IPS-20b (cell line): Measurements from ENCODE around the gene CCDC85C.

Experiments used
- H3K27ac ChIP-seq: one replicate; pipeline ENCODE4 v1.5.1; 2013; ENCODE audit warnings: low read length
- H3K27me3 ChIP-seq: 2 replicates; pipeline ENCODE4 v1.6.1; 2013; ENCODE audit warnings: mild to moderate bottlenecking, low read length, inconsistent platforms; ENCODE audit not compliant: insufficient read depth
- H3K36me3 ChIP-seq: 2 replicates; pipeline ENCODE4 v1.6.1; 2013; ENCODE audit warnings: low read depth, mild to moderate bottlenecking, inconsistent platforms, low read length, moderate library complexity; ENCODE audit not compliant: insufficient read depth
- H3K4me1 ChIP-seq: 2 replicates; pipeline ENCODE4 v1.6.1; 2013; ENCODE audit warnings: mild to moderate bottlenecking, control low read depth, inconsistent platforms, low read length, moderate library complexity; ENCODE audit not compliant: insufficient read depth
- H3K4me3 ChIP-seq: 2 replicates; pipeline ENCODE4 v1.5.1; 2013; ENCODE audit warnings: mild to moderate bottlenecking, low read length, inconsistent platforms
- H3K9ac ChIP-seq: 2 replicates; pipeline ENCODE4 v1.6.1; 2013; ENCODE audit warnings: low read depth, mild to moderate bottlenecking, inconsistent platforms, low read length, moderate library complexity
- H3K9me3 ChIP-seq: 2 replicates; pipeline ENCODE4 v1.6.1; 2013; ENCODE audit warnings: mild to moderate bottlenecking, low read depth, low read length, inconsistent platforms; ENCODE audit not compliant: insufficient read depth

Gene CCDC85C

GRCh38 chr14:99627510-99628381 lies 23.7 kb upstream of the CCDC85C start:
- no peaks in the 10 kb centered on the region for H3K9me3 ChIP-seq
- no peak overlapping the region for H3K27ac ChIP-seq
- peaks cover 4% of the 10 kb centered on the region; the same call in 1 of the 2 replicates for H3K4me1 ChIP-seq
- H3K9ac ChIP-seq, result no peak overlapping the region
- no peak overlapping the region for H3K4me3 ChIP-seq
- no peaks in the 10 kb centered on the region for H3K36me3 ChIP-seq
- H3K27me3 ChIP-seq, result no peaks in the 10 kb centered on the region

GRCh38 chr14:99627100-99627499 lies 23.1 kb upstream of the CCDC85C start:
- Histone ChIP-seq H3K27me3 (no peaks in the 10 kb centered on the region), H3K27ac (no peak overlapping the region), H3K9ac (no peak overlapping the region), H3K4me3 (no peak overlapping the region), H3K9me3 (no peaks in the 10 kb centered on the region), H3K36me3 (no peaks in the 10 kb centered on the region), H3K4me1 (peaks cover 4% of the 10 kb centered on the region; the same call in 1 of the 2 replicates)

GRCh38 chr14:99626041-99626648 lies 22.1 kb upstream of the CCDC85C start:
- no peak overlapping the region for H3K27ac ChIP-seq
- no peaks in the 10 kb centered on the region for H3K9me3 ChIP-seq
- no peaks in the 10 kb centered on the region for H3K27me3 ChIP-seq
- H3K4me3 ChIP-seq, result no peak overlapping the region
- H3K36me3 ChIP-seq, result no peaks in the 10 kb centered on the region
- H3K9ac ChIP-seq, result no peak overlapping the region
- H3K4me1 ChIP-seq, result peaks cover 4% of the 10 kb centered on the region; the same call in 1 of the 2 replicates

GRCh38 chr14:99625476-99625875 lies 21.5 kb upstream of the CCDC85C start:
- H3K9ac ChIP-seq, result no peak overlapping the region
- H3K36me3 ChIP-seq, result no peaks in the 10 kb centered on the region
- H3K4me1 ChIP-seq, result peaks cover 4% of the 10 kb centered on the region; the same call in 1 of the 2 replicates
- H3K9me3 ChIP-seq, result no peaks in the 10 kb centered on the region
- no peaks in the 10 kb centered on the region for H3K27me3 ChIP-seq
- no peak overlapping the region for H3K4me3 ChIP-seq
- no peak overlapping the region for H3K27ac ChIP-seq

- Histone ChIP-seq H3K9ac (no peak overlapping the region), H3K4me3 (no peak overlapping the region), H3K36me3 (no peaks in the 10 kb centered on the region), H3K27me3 (no peaks in the 10 kb centered on the region), H3K4me1 (peaks cover 4% of the 10 kb centered on the region; the same call in 1 of the 2 replicates), H3K9me3 (no peaks in the 10 kb centered on the region), H3K27ac (no peak overlapping the region)
These were observed 21.0 kb upstream of the CCDC85C start for GRCh38 chr14:99624971-99625370.

- Histone ChIP-seq H3K27ac (no peak overlapping the region), H3K9me3 (no peaks in the 10 kb centered on the region), H3K4me1 (peaks cover 4% of the 10 kb centered on the region; the same call in 1 of the 2 replicates), H3K36me3 (no peaks in the 10 kb centered on the region), H3K9ac (no peak overlapping the region), H3K27me3 (no peaks in the 10 kb centered on the region), H3K4me3 (no peak overlapping the region)
These were observed 20.0 kb upstream of the CCDC85C start for GRCh38 chr14:99624024-99624423.

GRCh38 chr14:99621948-99622347 lies 17.9 kb upstream of the CCDC85C start:
- no peak overlapping the region for H3K4me3 ChIP-seq
- H3K9ac ChIP-seq, result no peak overlapping the region
- H3K27me3 ChIP-seq, result no peaks in the 10 kb centered on the region
- peaks cover 4% of the 10 kb centered on the region; the same call in 1 of the 2 replicates for H3K4me1 ChIP-seq
- no peaks in the 10 kb centered on the region for H3K36me3 ChIP-seq
- no peaks in the 10 kb centered on the region for H3K9me3 ChIP-seq
- no peak overlapping the region for H3K27ac ChIP-seq

- Histone ChIP-seq H3K9me3 (no peaks in the 10 kb centered on the region), H3K36me3 (no peaks in the 10 kb centered on the region), H3K27ac (no peak overlapping the region), H3K9ac (no peak overlapping the region), H3K27me3 (no peaks in the 10 kb centered on the region), H3K4me3 (no peak overlapping the region), H3K4me1 (peaks cover 3% of the 10 kb centered on the region; the same call in 1 of the 2 replicates)
These were observed 16.1 kb upstream of the CCDC85C start for GRCh38 chr14:99619835-99620834.

- Histone ChIP-seq H3K36me3 (no peaks in the 10 kb centered on the region), H3K9ac (no peak overlapping the region), H3K4me3 (no peak overlapping the region), H3K27me3 (no peaks in the 10 kb centered on the region), H3K9me3 (no peaks in the 10 kb centered on the region), H3K4me1 (no peaks in the 10 kb centered on the region; the same call in 1 of the 2 replicates), H3K27ac (no peak overlapping the region)
These were observed 13.1 kb upstream of the CCDC85C start for GRCh38 chr14:99616832-99617800.

GRCh38 chr14:99615497-99616157 lies 11.6 kb upstream of the CCDC85C start:
- Histone ChIP-seq H3K27me3 (no peaks in the 10 kb centered on the region), H3K4me3 (no peak overlapping the region), H3K4me1 (no peaks in the 10 kb centered on the region; the same call in 1 of the 2 replicates), H3K27ac (no peak overlapping the region), H3K36me3 (no peaks in the 10 kb centered on the region), H3K9ac (no peak overlapping the region), H3K9me3 (no peaks in the 10 kb centered on the region)
